Ovary (tissue), 3 donors: Measurements from ENCODE around the gene PLET1.

Source experiments
- CTCF ChIP-seq, 3 donors: fragments of 450-650 bp in 2 of 3; fragments of 200-600 bp in 1 of 3; IDR thresholded peaks; one replicate each; pipeline versions ENCODE4 v1.5.1 to v1.8.0; 2016 to 2022; ENCODE audit warnings: antibody characterized with exemption in 3 of 3, mild to moderate bottlenecking in 1 of 3
- EP300 ChIP-seq: sonication (generic); formaldehyde crosslinking; IDR thresholded peaks from one replicate; pipeline ENCODE4 v1.6.1; 2017; ENCODE audit warnings: antibody characterized with exemption
- POLR2A ChIP-seq: fragments of 450-650 bp; IDR thresholded peaks from one replicate; pipeline ENCODE4 v1.6.1; 2017; ENCODE audit warnings: antibody characterized with exemption, mild to moderate bottlenecking, moderate library complexity
- donor health status: DM: no; HTN: no; CAD: no.

GRCh38 chr11:112267188-112267591 is 6.5 kb upstream of the PLET1 start:
- TF ChIP-seq CTCF (IDR thresholded peaks at IDR 0.05): no peak
- TF ChIP-seq POLR2A: no peak
- no peak for TF ChIP-seq EP300
